ENCODE measurements around the gene SLC66A2.

The SLC66A2 gene

GRCh38 chr18:79951545-79952455 is at the start of gene SLC66A2:
SLC66A2 (minus strand) TSS chr18:79951653; CDS start chr18:79950926, 727 bp downstream.
- TF ChIP-seq GATA3 (IDR thresholded peaks at IDR 0.05; ENCODE audit: low read depth, low read length) (no peak), GATA2 (IDR thresholded peaks at IDR 0.05; ENCODE audit: low read depth, low read length) (no peak)

GRCh38 chr18:80000877-80001276 is 49.4 kb upstream of the SLC66A2 start:
- no peak for TF ChIP-seq GATA3 (IDR thresholded peaks at IDR 0.05; ENCODE audit: low read depth, low read length)
- TF ChIP-seq GATA2 (IDR thresholded peaks at IDR 0.05; ENCODE audit: low read depth, low read length): no peak

- no peak for TF ChIP-seq GATA3 (IDR thresholded peaks at IDR 0.05; ENCODE audit: low read depth, low read length)
- TF ChIP-seq GATA2 (IDR thresholded peaks at IDR 0.05; ENCODE audit: low read depth, low read length): no peak
Measured at GRCh38 chr18:79991494-79991893, 40.0 kb upstream of the SLC66A2 start.

- TF ChIP-seq GATA2 (IDR thresholded peaks at IDR 0.05; ENCODE audit: low read depth, low read length) (no peak), GATA3 (IDR thresholded peaks at IDR 0.05; ENCODE audit: low read depth, low read length) (no peak)
Measured at GRCh38 chr18:79989195-79989497, 37.7 kb upstream of the SLC66A2 start.

- TF ChIP-seq GATA3 (IDR thresholded peaks at IDR 0.05; ENCODE audit: low read depth, low read length): no peak
- no peak for TF ChIP-seq GATA2 (IDR thresholded peaks at IDR 0.05; ENCODE audit: low read depth, low read length)
Measured at GRCh38 chr18:79988451-79989194, 37.2 kb upstream of the SLC66A2 start, which contains the start of gene TXNL4A. TXNL4A (minus strand) TSS chr18:79988563; CDS start chr18:79988392, 171 bp downstream.

GRCh38 chr18:79988071-79988450 is 36.6 kb upstream of the SLC66A2 start:
- TF ChIP-seq GATA2 (IDR thresholded peaks at IDR 0.05; ENCODE audit: low read depth, low read length): no peak
- no peak for TF ChIP-seq GATA3 (IDR thresholded peaks at IDR 0.05; ENCODE audit: low read depth, low read length)

- TF ChIP-seq GATA2 (IDR thresholded peaks at IDR 0.05; ENCODE audit: low read depth, low read length) (no peak), GATA3 (IDR thresholded peaks at IDR 0.05; ENCODE audit: low read depth, low read length) (no peak)
Measured at GRCh38 chr18:79987566-79987965, 36.1 kb upstream of the SLC66A2 start.

- TF ChIP-seq GATA3 (IDR thresholded peaks at IDR 0.05; ENCODE audit: low read depth, low read length) (no peak), GATA2 (IDR thresholded peaks at IDR 0.05; ENCODE audit: low read depth, low read length) (no peak)
Measured at GRCh38 chr18:79986726-79987125, 35.3 kb upstream of the SLC66A2 start.

GRCh38 chr18:79985172-79985571 is 33.7 kb upstream of the SLC66A2 start:
- TF ChIP-seq GATA3 (IDR thresholded peaks at IDR 0.05; ENCODE audit: low read depth, low read length) (no peak), GATA2 (IDR thresholded peaks at IDR 0.05; ENCODE audit: low read depth, low read length) (no peak)

GRCh38 chr18:79983793-79984192 is 32.3 kb upstream of the SLC66A2 start:
- TF ChIP-seq GATA2 (IDR thresholded peaks at IDR 0.05; ENCODE audit: low read depth, low read length) (no peak), GATA3 (IDR thresholded peaks at IDR 0.05; ENCODE audit: low read depth, low read length) (no peak)

GRCh38 chr18:79983253-79983652 is 31.8 kb upstream of the SLC66A2 start:
- TF ChIP-seq GATA2 (IDR thresholded peaks at IDR 0.05; ENCODE audit: low read depth, low read length) (no peak), GATA3 (IDR thresholded peaks at IDR 0.05; ENCODE audit: low read depth, low read length) (no peak)

GRCh38 chr18:79982736-79983135 is 31.3 kb upstream of the SLC66A2 start:
- TF ChIP-seq GATA3 (IDR thresholded peaks at IDR 0.05; ENCODE audit: low read depth, low read length): no peak
- no peak for TF ChIP-seq GATA2 (IDR thresholded peaks at IDR 0.05; ENCODE audit: low read depth, low read length)

- no peak for TF ChIP-seq GATA2 (IDR thresholded peaks at IDR 0.05; ENCODE audit: low read depth, low read length)
- TF ChIP-seq GATA3 (IDR thresholded peaks at IDR 0.05; ENCODE audit: low read depth, low read length): no peak
Measured at GRCh38 chr18:79980585-79980984, 29.1 kb upstream of the SLC66A2 start.

GRCh38 chr18:79979843-79980242 is 28.4 kb upstream of the SLC66A2 start:
- no peak for TF ChIP-seq GATA3 (IDR thresholded peaks at IDR 0.05; ENCODE audit: low read depth, low read length)
- TF ChIP-seq GATA2 (IDR thresholded peaks at IDR 0.05; ENCODE audit: low read depth, low read length): no peak
